K562 (cell line): ENCODE measurements around the gene DENND6B. TPM values are rescaled to one million over a fixed set of nuclear protein-coding genes. Genes with fewer than 3 reads are reported as not detected.
A peak's percentile ranks its signal among the peaks of the same experiment; 100 is the strongest.
"Not testable (repeated sequence)": the region's sequence is repeated elsewhere in the genome, so short reads cannot be mapped to it uniquely, and the experiment has no call there.

ENCODE experiments used
- ATAC-seq: fragments of 200-7000 bp; cut with Tn5 transposase; 3 replicates; pipeline ENCODE4 v1.9.1; 2020; ENCODE audit warnings: moderate library complexity
- BruUV-seq: library from RNA; stranded (reverse); fragments of 400-500 nt; replicated peaks from 2 replicates; lab custom pipeline; 2021; lab: Mats Ljungman, UMichigan
- CTCF ChIA-PET: fragments of 300-600 bp; formaldehyde crosslinking; extraction: SDS; loops from one replicate; lab custom pipeline; 2021; ENCODE audit warnings: low intra/inter-chr PET ratio; lab: Yijun Ruan, JAX
- POLR2A ChIA-PET: fragments of 300-600, 350-650 bp; sonication (Branson Sonifier 250); formaldehyde crosslinking; extraction: SDS; loops from one replicate; lab custom pipeline; 2021; ENCODE audit warnings: antibody characterized with exemption, inconsistent platforms; lab: Yijun Ruan, JAX
- DNase-seq, 4 experiments: peaks; one replicate each; pipeline versions ENCODE4 v3.0.0 to v3.0.0-alpha.2; 2011 to 2018; ENCODE audit warnings: low spot score in 3 of 4, mixed read lengths in 3 of 4; ENCODE audit errors: extremely low read depth in 1 of 4
- FAIRE-seq: peaks from 2 replicates; lab custom pipeline; 2011; peaks lifted over from hg19 to GRCh38; lab: Jason Lieb, UNC
- H2AFZ ChIP-seq: 2 replicates; pipeline ENCODE4 v1.6.0; 2011; ENCODE audit warnings: low read depth, low read length, control low read depth, inconsistent platforms
- H3K27ac ChIP-seq: fragments of 200-600 bp; 3 replicates; pipeline ENCODE4 v1.8.0; 2011; ENCODE audit warnings: low read depth, mild to moderate bottlenecking, control low read depth, inconsistent platforms, low read length, moderate library complexity, mixed read lengths; ENCODE audit errors: extremely low read depth
- H3K27me3 ChIP-seq, 2 experiments: fragments of 300-600 bp in 1 of 2; 2 replicates in 1 of 2; 3 replicates in 1 of 2; pipeline versions ENCODE4 v1.6.0 to v1.8.0; 2011; ENCODE audit warnings: inconsistent platforms in 2 of 2, low read length in 2 of 2, mild to moderate bottlenecking in 1 of 2, mixed read lengths in 1 of 2, moderate library complexity in 1 of 2; ENCODE audit not compliant: control insufficient read depth in 2 of 2, insufficient read depth in 2 of 2
- H3K36me3 ChIP-seq: fragments of 300-600 bp; 3 replicates; pipeline ENCODE4 v1.8.0; 2011; ENCODE audit warnings: mild to moderate bottlenecking, low read length, inconsistent platforms; ENCODE audit not compliant: control insufficient read depth, insufficient read depth
- H3K4me1 ChIP-seq, 2 experiments: fragments of 200-600 bp in 1 of 2; replicated peaks in 1 of 2; 2 replicates in 1 of 2; 3 replicates in 1 of 2; pipeline versions ENCODE4 v1.5.1 to v1.8.0; 2011; ENCODE audit warnings: inconsistent platforms in 2 of 2, low read length in 2 of 2, mild to moderate bottlenecking in 1 of 2, mixed read lengths in 1 of 2, moderate library complexity in 1 of 2; ENCODE audit not compliant: control insufficient read depth in 2 of 2, insufficient read depth in 2 of 2
- H3K4me2 ChIP-seq: 2 replicates; pipeline ENCODE4 v1.6.1; 2011; ENCODE audit warnings: low read length, control low read depth, inconsistent platforms, mixed read lengths; ENCODE audit not compliant: insufficient read depth
- H3K4me3 ChIP-seq: fragments of 200-600 bp; sonication (generic), shearing (Covaris generic); 2 replicates; pipeline ENCODE4 v1.5.1; 2016; ENCODE audit warnings: control low read depth, inconsistent platforms
- H3K79me2 ChIP-seq: fragments of 200-600 bp; 3 replicates; pipeline ENCODE4 v1.8.0; 2011; ENCODE audit warnings: low read length, inconsistent platforms; ENCODE audit not compliant: control insufficient read depth, insufficient read depth
- H3K9ac ChIP-seq, 2 experiments: 2 replicates each; pipeline versions ENCODE4 v1.6.0 to v1.6.1; 2011; ENCODE audit warnings: low read depth in 2 of 2, low read length in 2 of 2, control low read depth in 1 of 2, inconsistent platforms in 1 of 2, mild to moderate bottlenecking in 1 of 2, mixed read lengths in 1 of 2; ENCODE audit not compliant: insufficient read depth in 1 of 2
- H3K9me1 ChIP-seq: one replicate; pipeline ENCODE4 v1.6.0; 2011; ENCODE audit warnings: inconsistent platforms, mild to moderate bottlenecking, low read length, moderate library complexity; ENCODE audit not compliant: control insufficient read depth, insufficient read depth
- H3K9me3 ChIP-seq: replicated peaks from 2 replicates; pipeline ENCODE4 v1.5.1; 2011; ENCODE audit warnings: low read depth, low read length, inconsistent platforms; ENCODE audit not compliant: control insufficient read depth, insufficient read depth
- H4K20me1 ChIP-seq: replicated peaks from 2 replicates; pipeline ENCODE4 v1.6.1; 2011; ENCODE audit warnings: low read length, inconsistent platforms, mixed read lengths; ENCODE audit not compliant: control insufficient read depth, insufficient read depth
- EP300 ChIP-seq: IDR thresholded peaks from 2 replicates; pipeline ENCODE4 v1.6.1; 2012; ENCODE audit warnings: low read length, improper control_type of control experiment
- FOXO4 ChIP-seq: fragments of 450-650 bp; formaldehyde crosslinking; IDR thresholded peaks from 2 replicates; pipeline ENCODE4 v1.4.0; 2020; ENCODE audit warnings: mild to moderate bottlenecking, moderate library complexity
- HOMEZ ChIP-seq: fragments of 250-450 bp; sonication (Bioruptor Pico); IDR thresholded peaks from 2 replicates; pipeline ENCODE4 v1.4.0; 2020; ENCODE audit warnings: mild to moderate bottlenecking, moderate library complexity
- KDM2B ChIP-seq: fragments of 250-450 bp; sonication (Bioruptor Pico); IDR thresholded peaks from 2 replicates; pipeline ENCODE4 v1.8.0; 2021; ENCODE audit warnings: mild to moderate bottlenecking, moderate library complexity
- MCM3 ChIP-seq: fragments of 450-650 bp; IDR thresholded peaks from 2 replicates; pipeline ENCODE4 v1.6.1; 2016
- NFIC ChIP-seq: fragments of 450-650 bp; IDR thresholded peaks from 2 replicates; pipeline ENCODE4 v1.6.1; 2017; ENCODE audit warnings: mild to moderate bottlenecking, inconsistent platforms
- NFIX ChIP-seq: fragments of 250-450 bp; sonication (Bioruptor Pico); IDR thresholded peaks from 2 replicates; pipeline ENCODE4 v1.4.0; 2020; ENCODE audit warnings: low read depth, mild to moderate bottlenecking, moderate library complexity
- OTX1 ChIP-seq: fragments of 450-650 bp; formaldehyde crosslinking; IDR thresholded peaks from 2 replicates; pipeline ENCODE4 v1.4.0; 2022; ENCODE audit warnings: mild to moderate bottlenecking
- ZNF134 ChIP-seq: fragments of 250-450 bp; sonication (Bioruptor Pico); conservative IDR thresholded peaks from 2 replicates; pipeline ENCODE4 v1.4.0; 2020
- ZNF274 ChIP-seq: IDR thresholded peaks from 2 replicates; pipeline ENCODE4 v1.6.1; 2011; ENCODE audit warnings: low read depth, mild to moderate bottlenecking, low read length, moderate library complexity, borderline replicate concordance
- ZNF57 ChIP-seq: fragments of 450-650 bp; formaldehyde crosslinking; IDR thresholded peaks from 2 replicates; pipeline ENCODE4 v1.4.0; 2020; ENCODE audit warnings: mild to moderate bottlenecking, moderate library complexity
- ZNF76 ChIP-seq: fragments of 250-450 bp; sonication (Bioruptor Pico); IDR thresholded peaks from 2 replicates; pipeline ENCODE4 v1.4.0; 2020; ENCODE audit warnings: mild to moderate bottlenecking, moderate library complexity, borderline replicate concordance
- ZNF785 ChIP-seq: fragments of 250-450 bp; sonication (Bioruptor Pico); IDR thresholded peaks from 2 replicates; pipeline ENCODE4 v1.4.0; 2020; ENCODE audit warnings: mild to moderate bottlenecking
- WGBS: fragments of 100-300 bp; shearing (Covaris generic); methylation state at CpG from one replicate; pipeline ENCODE4 v1.1.6; 2016; ENCODE audit warnings: low coverage, mixed read lengths; ENCODE audit not compliant: insufficient coverage; ENCODE audit errors: missing lambda C conversion rate; 5-methylcytosine and 5-hydroxymethylcytosine counted together
- in situ Hi-C: fragments of 300-500 bp; cut with MboI; formaldehyde crosslinking; loops from 4 replicates; pipeline ENCODE4 v1.15.0; 2018; ENCODE audit warnings: inconsistent platforms, mixed read lengths
- intact Hi-C: fragments of 100-400 bp; cut with micrococcal nuclease; formaldehyde crosslinking; loops from 2 replicates; pipeline ENCODE4 v1.14.2; 2022
- polyA plus RNA-seq, 8 experiments: library from polyadenylated mRNA; depleted of rRNA in 4 of 8; stranded (reverse) in 5 of 8; unstranded in 3 of 8; fragments of >200 nt; fragmentation: Nextera tagmentation in 2 of 8; fragmentation: Illumina TruSeq in 1 of 8; extraction: Ambion mirVana in 2 of 8; extraction: Trizol in 1 of 8; gene quantifications; 2 replicates each; pipeline versions ENCODE4 v1.2.1 to v1.2.3, GENCODE V29; 2011 to 2014; ENCODE audit warnings: inconsistent platforms in 1 of 8, missing spikeins in 1 of 8
- total RNA-seq, 7 experiments: library from RNA; depleted of rRNA in 6 of 7; stranded (reverse); fragments of >200 nt in 6 of 7; fragmentation: Illumina TruSeq in 2 of 7; extraction: Trizol in 2 of 7; gene quantifications; 2 replicates each; pipeline versions ENCODE4 v1.2.1 to v1.2.3, GENCODE V29; 2011 to 2021; ENCODE audit warnings: low replicate concordance in 1 of 7

Gene DENND6B
- total and polyA plus RNA-seq, 9 of the 15 experiments (the other 6 are each of a cell fraction or from before 2014, with no cell fraction given), result 0.07 to 3.7 (median 1.5) TPM

GRCh38 chr22:50322382-50323104 is 4.3 kb downstream of the DENND6B start:
- H3K36me3 ChIP-seq, H3K9ac ChIP-seq, CTCF ChIA-PET, H4K20me1 ChIP-seq, H3K27me3 ChIP-seq, H2AFZ ChIP-seq, ATAC-seq, in situ Hi-C loops, BruUV-seq, H3K9me3 ChIP-seq, H3K27ac ChIP-seq, FAIRE-seq, H3K4me2 ChIP-seq, H3K4me3 ChIP-seq, DNase-seq, H3K79me2 ChIP-seq, intact Hi-C loops, H3K9me1 ChIP-seq: not testable (repeated sequence)
- POLR2A ChIA-PET, result interaction anchor here (0.7 kb wide), 1 partner anchor 186 kb away, joined by 3 read pairs; no protein-coding TSS in a partner anchor
- TF ChIP-seq NFIC, result peak; percentile 97
- peak; percentile 77 for TF ChIP-seq NFIX (CRISPR knock-in tag)
- peaks cover 20 to 53% of the 10 kb centered on the region in 2 experiments; a peak in 4 of 5 replicates for H3K4me1 ChIP-seq
- WGBS, result 67% methylated on average over 3 of the region's 10 CpGs

GRCh38 chr22:50320671-50321325 is 6.0 kb downstream of the DENND6B start:
- Histone ChIP-seq H3K4me1 (peaks cover 20 to 50% of the 10 kb centered on the region in 2 experiments; a peak in 4 of 5 replicates), H4K20me1 (no peaks in the 10 kb centered on the region), H3K79me2 (no peaks in the 10 kb centered on the region), H3K9me1 (no peaks in the 10 kb centered on the region), H2AFZ (no peak overlapping the region), H3K4me2 (no peak overlapping the region), H3K9ac (peak overlapping the region in 1 of 2 experiments; percentile 52; a peak in 2 of 4 replicates), H3K27ac (no peak overlapping the region), H3K36me3 (no peaks in the 10 kb centered on the region), H3K9me3 (no peaks in the 10 kb centered on the region), H3K27me3 (no peaks in the 10 kb centered on the region), H3K4me3 (no peak overlapping the region)
- ATAC-seq (no peak), DNase-seq (peak in 1 of 4 experiments; percentile 3), FAIRE-seq (no peak)
- intact Hi-C loops (no loop called here), in situ Hi-C loops (no loop called here)
- BruUV-seq, result no TSS peak
- ChIA-PET CTCF (no interaction called here), POLR2A (no interaction called here)
- WGBS, result 78% methylated on average over 10 of the region's 10 CpGs
- TF ChIP-seq ZNF76 (no peak), KDM2B (no peak), HOMEZ (CRISPR knock-in tag) (no peak), FOXO4 (no peak), EP300 (no peak), OTX1 (CRISPR knock-in tag) (no peak), ZNF274 (no peak), ZNF134 (no peak), ZNF785 (no peak), ZNF57 (no peak), MCM3 (no peak)
